GM20000 (cell line): ENCODE measurements around the gene DDX5.
A peak's percentile ranks its signal among the peaks of the same experiment; 100 is the strongest.

Source experiments
- DNase-seq: peaks from one replicate; pipeline ENCODE4 v3.0.0; 2012; ENCODE audit warnings: low spot score
- TF ChIP-seq, protein P1 (sequence below): IDR thresholded peaks from 2 replicates; pipeline ENCODE4 v1.5.1; 2012; ENCODE audit warnings: mild to moderate bottlenecking, control low read depth; ENCODE audit errors: extremely low read depth, missing control alignments

Gene DDX5

GRCh38 chr17:64506201-64506575 lies at the start of gene DDX5:
Gene DDX5, minus strand, starts transcription at chr17:64506289. Its CDS starts 170 bp downstream, at chr17:64506119.
- TF ChIP-seq, protein P1, sequence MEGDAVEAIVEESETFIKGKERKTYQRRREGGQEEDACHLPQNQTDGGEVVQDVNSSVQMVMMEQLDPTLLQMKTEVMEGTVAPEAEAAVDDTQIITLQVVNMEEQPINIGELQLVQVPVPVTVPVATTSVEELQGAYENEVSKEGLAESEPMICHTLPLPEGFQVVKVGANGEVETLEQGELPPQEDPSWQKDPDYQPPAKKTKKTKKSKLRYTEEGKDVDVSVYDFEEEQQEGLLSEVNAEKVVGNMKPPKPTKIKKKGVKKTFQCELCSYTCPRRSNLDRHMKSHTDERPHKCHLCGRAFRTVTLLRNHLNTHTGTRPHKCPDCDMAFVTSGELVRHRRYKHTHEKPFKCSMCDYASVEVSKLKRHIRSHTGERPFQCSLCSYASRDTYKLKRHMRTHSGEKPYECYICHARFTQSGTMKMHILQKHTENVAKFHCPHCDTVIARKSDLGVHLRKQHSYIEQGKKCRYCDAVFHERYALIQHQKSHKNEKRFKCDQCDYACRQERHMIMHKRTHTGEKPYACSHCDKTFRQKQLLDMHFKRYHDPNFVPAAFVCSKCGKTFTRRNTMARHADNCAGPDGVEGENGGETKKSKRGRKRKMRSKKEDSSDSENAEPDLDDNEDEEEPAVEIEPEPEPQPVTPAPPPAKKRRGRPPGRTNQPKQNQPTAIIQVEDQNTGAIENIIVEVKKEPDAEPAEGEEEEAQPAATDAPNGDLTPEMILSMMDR: no peak
- peak; percentile 94 for DNase-seq

GRCh38 chr17:64555281-64555680 lies 49.2 kb upstream of the DDX5 start:
- TF ChIP-seq, protein P1: no peak
- DNase-seq: no peak

DNA sequence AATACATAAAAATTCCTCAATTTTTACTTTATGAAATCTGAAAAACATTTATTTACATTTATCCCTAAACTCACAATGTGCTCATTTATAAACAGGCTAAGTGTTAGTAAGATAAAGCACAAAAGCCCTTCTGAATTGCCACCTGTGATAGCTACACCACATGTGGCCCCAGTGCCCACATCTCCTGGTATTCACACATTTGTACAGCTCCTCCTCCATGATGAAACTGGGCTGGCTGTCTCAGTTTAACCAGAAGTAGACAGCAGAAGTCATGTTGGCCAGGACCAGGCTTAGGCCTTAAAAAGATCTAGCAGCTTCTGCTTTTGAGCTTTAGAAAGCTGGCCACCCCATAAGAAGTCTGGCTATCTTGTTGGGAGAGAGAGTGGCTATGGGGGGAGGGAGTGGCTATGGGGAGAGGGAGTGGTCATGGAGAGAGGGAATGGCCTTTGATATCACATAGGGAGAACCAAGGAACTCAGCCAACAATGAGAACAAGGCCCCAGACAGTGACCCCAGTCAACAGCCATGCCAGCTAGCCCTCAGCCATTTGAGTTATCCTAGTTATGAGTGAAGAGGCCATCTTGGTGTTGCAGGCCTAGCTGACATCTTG lies 48.0 kb upstream of the DDX5 start:
- DNase-seq: no peak
- TF ChIP-seq, protein P1: no peak

- no peak for DNase-seq
- TF ChIP-seq, protein P1: no peak
These were observed 45.4 kb upstream of the DDX5 start for GRCh38 chr17:64551461-64551860.

DNA sequence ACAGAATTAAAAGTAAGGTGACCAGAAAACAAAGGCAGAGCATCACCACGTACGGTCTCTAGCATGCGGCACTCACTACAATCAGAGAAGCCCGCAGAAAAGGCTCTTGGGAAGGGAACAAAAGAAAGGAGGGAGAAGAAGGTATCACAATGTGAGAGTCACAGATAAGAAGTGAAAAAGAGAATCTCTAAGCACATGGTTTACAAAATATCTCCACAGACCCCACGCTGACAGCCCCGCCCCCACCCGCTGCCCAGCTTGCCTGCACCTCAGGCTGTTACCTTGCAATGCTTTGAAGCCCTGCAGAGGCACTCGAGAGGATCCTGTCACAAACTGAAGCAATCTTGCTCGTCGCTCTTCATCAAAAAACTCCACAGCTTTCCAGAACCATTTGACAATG lies 41.2 kb upstream of the DDX5 start:
- TF ChIP-seq, protein P1: no peak
- DNase-seq: no peak

- TF ChIP-seq, protein P1: no peak
- no peak for DNase-seq
These were observed 40.6 kb upstream of the DDX5 start for GRCh38 chr17:64546716-64547115.

DNA sequence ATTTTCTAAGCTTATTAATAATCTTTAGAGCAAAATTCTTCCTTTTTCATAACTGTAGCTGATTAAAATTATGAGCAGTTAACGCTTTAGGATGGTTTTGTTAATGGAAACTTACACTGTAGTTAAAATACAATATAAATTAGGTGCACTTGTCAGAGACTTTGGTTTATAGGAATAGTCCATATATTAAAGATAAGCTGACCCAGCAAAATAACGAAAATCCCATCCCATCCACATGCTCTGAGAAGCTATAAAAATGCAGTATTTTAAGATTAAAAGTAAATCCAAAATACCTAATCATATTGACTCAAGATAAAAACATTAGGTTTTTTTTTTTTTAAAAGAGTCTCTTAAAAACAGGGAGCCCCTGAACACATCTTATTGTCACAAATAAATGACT lies 38.7 kb upstream of the DDX5 start:
- TF ChIP-seq, protein P1: no peak
- no peak for DNase-seq
